Brain microvascular endothelial cell (primary cell): ENCODE results near the gene TTC9C.

Source experiments
- DNase-seq: peaks from one replicate; pipeline ENCODE4 v3.0.0-alpha.2; 2020
- H3K27ac ChIP-seq: fragments of 250-450 bp; sonication (Bioruptor Pico); 2 replicates; pipeline ENCODE4 v1.5.1; 2020; ENCODE audit warnings: mild to moderate bottlenecking, moderate library complexity
- H3K27me3 ChIP-seq: fragments of 250-450 bp; sonication (Bioruptor Pico); replicated peaks from 2 replicates; pipeline ENCODE4 v1.5.1; 2020; ENCODE audit warnings: mild to moderate bottlenecking
- H3K36me3 ChIP-seq: fragments of 250-450 bp; sonication (Bioruptor Pico); replicated peaks from 2 replicates; pipeline ENCODE4 v1.5.1; 2020; ENCODE audit warnings: mild to moderate bottlenecking
- H3K4me3 ChIP-seq: 2 replicates; pipeline ENCODE4 v1.5.1; 2011; ENCODE audit warnings: low read depth, mild to moderate bottlenecking, control low read depth, low read length, moderate library complexity
- in situ Hi-C: cut with HindIII; loops from 2 replicates; pipeline ENCODE4 v1.10.0; 2017; ENCODE audit warnings: low sequenced_read_pairs, low pct_ligation_motif_present
- TF ChIP-seq, protein P1 (sequence below): IDR thresholded peaks from 2 replicates; pipeline ENCODE4 v1.5.1; 2011; ENCODE audit warnings: low read depth, mild to moderate bottlenecking, moderate library complexity, low read length, control low read depth, inconsistent platforms; ENCODE audit errors: missing control alignments

TTC9C gene

DNA sequence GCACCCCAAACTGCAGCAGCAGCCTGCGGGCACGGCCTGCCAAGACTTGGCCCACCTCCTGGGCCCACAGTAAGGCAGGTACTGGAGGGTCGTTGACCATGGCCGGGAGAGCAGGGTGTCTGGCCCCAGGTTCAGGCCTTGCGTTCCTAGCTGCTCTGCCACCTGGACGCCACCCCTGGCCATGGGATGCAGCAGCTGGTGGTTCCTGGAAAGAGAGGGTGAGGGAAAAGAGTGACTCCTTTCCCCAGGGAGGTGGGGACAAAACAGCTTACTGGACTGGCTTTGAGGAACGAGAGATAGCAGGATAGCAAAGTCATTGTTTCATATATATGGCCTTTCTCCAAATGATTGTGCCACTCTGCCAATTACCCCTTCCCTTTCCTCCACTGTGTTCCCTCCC is 22.9 kb upstream of the TTC9C start:
- in situ Hi-C loops, result no loop called here
- Histone ChIP-seq H3K4me3 (peak overlapping the region; percentile 79), H3K36me3 (peaks cover 14% of the 10 kb centered on the region), H3K27ac (peak overlapping the region; percentile 48), H3K27me3 (no peaks in the 10 kb centered on the region)
- DNase-seq, result no peak
- TF ChIP-seq, protein P1, sequence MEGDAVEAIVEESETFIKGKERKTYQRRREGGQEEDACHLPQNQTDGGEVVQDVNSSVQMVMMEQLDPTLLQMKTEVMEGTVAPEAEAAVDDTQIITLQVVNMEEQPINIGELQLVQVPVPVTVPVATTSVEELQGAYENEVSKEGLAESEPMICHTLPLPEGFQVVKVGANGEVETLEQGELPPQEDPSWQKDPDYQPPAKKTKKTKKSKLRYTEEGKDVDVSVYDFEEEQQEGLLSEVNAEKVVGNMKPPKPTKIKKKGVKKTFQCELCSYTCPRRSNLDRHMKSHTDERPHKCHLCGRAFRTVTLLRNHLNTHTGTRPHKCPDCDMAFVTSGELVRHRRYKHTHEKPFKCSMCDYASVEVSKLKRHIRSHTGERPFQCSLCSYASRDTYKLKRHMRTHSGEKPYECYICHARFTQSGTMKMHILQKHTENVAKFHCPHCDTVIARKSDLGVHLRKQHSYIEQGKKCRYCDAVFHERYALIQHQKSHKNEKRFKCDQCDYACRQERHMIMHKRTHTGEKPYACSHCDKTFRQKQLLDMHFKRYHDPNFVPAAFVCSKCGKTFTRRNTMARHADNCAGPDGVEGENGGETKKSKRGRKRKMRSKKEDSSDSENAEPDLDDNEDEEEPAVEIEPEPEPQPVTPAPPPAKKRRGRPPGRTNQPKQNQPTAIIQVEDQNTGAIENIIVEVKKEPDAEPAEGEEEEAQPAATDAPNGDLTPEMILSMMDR, result no peak

DNA sequence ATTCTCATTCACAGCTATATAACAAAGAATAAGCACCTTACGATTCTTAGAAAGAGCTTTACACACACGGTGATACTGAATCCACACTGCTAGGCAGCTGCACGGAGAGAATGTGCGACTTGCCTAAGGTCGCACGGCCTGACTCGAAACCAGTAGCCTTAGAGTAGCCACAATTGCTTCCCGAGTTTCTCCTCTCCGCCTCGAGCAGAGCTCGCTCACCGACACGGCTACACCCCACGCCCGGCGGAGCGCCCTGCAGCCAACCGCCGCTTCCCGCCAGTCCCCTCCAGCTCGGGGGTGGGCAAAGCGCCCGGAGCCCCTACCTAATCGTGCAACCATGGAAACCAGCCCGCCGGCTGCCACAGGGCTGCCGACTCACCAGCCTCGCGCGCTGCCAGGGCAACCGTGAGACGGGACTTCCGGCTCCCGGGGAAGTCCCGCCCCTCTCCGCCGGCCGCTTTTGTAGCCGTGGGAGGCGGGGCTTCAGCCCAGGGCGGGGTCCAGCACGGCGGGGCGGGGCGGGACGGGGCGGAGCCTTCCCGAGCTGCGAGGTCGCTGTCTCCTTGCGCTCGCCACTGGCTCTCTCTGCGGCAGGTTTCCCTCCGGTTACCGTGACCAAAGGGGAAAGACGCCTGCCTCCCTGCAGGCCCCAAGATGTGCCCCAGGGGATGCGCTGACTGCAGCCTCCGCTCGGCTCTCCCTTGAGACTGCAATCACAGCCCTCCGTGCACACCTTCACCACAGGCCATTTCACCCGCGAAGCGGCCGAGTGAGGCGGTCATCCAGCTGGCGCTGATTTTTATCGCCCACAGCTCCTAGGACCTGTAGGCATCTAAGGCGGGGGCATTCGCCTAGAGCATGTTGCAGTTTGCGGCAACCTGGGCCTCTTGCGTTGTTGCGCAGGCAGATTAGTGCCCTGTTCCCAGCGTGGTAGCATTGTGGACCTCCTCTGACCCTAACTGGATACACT is 22.1 kb upstream of the TTC9C start:
- DNase-seq, result peak; percentile 89
- in situ Hi-C loops, result no loop called here
- Histone ChIP-seq H3K27ac (peak overlapping the region; percentile 48), H3K27me3 (no peaks in the 10 kb centered on the region), H3K4me3 (peak overlapping the region; percentile 79), H3K36me3 (peaks cover 15% of the 10 kb centered on the region)
- TF ChIP-seq, protein P1, result no peak

DNA sequence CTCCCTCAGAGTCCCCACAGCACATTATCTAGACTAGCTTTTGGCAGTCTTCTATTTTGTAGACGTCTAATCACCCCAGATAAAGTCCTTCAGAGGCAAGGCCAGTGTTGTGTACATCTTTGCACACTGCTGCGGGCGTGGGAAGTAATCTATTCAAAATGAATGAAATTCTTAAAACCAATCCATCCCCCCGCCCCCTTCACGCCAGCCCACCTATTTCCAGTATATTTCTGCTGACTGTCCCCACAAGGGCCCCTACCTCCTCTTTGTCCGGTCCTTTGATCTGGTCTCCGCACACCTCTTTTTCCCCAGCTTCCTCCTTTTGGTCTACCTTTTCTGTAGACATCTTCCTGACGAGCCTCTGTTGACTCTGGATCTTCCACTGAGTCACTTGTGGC is 21.4 kb upstream of the TTC9C start:
- peaks cover 17% of the 10 kb centered on the region for H3K36me3 ChIP-seq
- peak overlapping the region; percentile 55 for H3K4me3 ChIP-seq
- TF ChIP-seq, protein P1, result no peak
- H3K27me3 ChIP-seq, result no peaks in the 10 kb centered on the region
- H3K27ac ChIP-seq, result no peak overlapping the region
- in situ Hi-C loops, result no loop called here
- no peak for DNase-seq

DNA sequence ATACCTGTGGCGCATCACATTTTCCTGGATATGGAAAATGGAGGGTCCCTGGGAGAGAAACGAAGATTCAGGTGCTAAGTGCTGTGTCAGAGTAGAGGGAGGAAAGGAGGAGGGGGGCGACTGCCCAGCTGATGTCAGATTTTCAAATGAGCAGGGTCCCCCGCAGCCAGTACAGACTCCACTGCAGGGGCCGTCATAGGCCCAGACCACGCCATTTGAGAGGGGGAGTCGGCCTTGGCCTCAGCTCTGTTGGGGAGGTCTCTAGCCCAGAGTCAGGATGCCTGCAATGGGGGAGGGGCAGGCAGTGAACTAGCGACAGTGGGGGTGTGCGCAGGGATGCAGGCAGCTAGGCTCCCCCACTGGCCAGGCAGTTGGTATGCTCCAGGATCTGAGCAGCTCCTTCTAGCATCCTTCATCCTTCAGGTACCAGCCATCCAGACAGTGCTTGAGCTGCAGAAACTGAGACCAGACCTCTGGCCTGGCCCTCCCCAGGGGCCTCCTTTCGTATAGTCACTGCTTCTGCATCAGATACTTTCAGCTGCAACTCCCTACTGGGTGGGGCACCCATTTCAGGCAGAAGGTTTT is 20.9 kb upstream of the TTC9C start, which contains the start of the genes BSCL2 and GNG3:
BSCL2 (minus strand) TSS at position 148 of the 585 bp plus-strand sequence. CDS start 229 bp downstream, outside the sequence.
GNG3 (plus strand) TSS at position 400 of the 585 bp plus-strand sequence. CDS start 620 bp downstream, outside the sequence.
- no peak within 1 kb of the TSS for H3K27ac ChIP-seq
- peak within 1 kb of the TSS; percentile 55 for H3K4me3 ChIP-seq
- TF ChIP-seq, protein P1, result no peak
- H3K27me3 ChIP-seq, result no peaks in the 10 kb centered on the region
- peaks cover 20% of the 10 kb centered on the region for H3K36me3 ChIP-seq
- in situ Hi-C loops, result no loop called here
- no peak for DNase-seq

DNA sequence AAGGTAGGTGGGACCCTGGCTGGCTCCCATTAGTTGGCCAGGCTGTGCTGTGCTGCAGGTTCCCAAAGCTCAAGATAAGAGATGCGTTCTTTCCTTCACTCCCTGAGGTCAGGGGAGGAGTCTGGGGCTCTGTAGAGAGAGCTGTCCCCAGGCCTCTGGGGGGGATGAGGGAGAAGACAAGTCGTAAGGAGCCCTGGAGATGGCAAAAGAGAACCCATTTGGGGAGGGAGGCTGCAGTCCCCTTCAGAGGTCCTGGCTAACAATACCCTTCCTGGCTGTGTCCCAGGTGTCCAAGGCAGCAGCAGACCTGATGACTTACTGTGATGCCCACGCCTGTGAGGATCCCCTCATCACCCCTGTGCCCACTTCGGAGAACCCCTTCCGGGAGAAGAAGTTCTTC is 19.9 kb upstream of the TTC9C start:
- TF ChIP-seq, protein P1, result no peak
- Histone ChIP-seq H3K27ac (no peak overlapping the region), H3K36me3 (peaks cover 27% of the 10 kb centered on the region), H3K4me3 (no peak overlapping the region), H3K27me3 (no peaks in the 10 kb centered on the region)
- in situ Hi-C loops, result no loop called here
- no peak for DNase-seq
